Measurements from ENCODE around the gene ZFP57. TPM values are rescaled to one million over a fixed set of nuclear protein-coding genes. Genes with fewer than 3 reads are reported as not detected.

ZFP57 gene
- under 0.01 and 4.2 TPM in 2 replicates for total RNA-seq

DNA sequence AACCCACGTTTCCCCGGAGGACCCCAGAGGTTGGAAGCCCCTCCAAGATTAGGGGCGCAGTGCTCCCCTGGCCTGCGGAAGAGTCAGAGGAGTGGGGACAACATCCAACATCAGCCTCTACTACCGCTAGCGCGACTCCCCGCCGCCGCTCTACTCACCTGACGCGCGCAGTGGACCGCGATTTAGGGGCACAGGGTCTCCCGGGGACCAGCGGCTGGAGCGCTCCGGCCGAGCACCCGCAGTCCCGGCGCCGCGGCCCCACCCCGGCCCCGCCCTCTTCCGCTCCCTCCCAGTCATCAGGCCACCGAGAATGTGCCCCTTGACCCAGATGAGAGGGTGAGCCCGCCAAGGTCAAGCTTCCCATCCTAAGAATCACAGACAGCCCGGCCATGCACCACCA, at the start of gene ZFP57:
Gene ZFP57, minus strand, starts transcription at position 249 of the 400 bp plus-strand sequence. CDS start 4,149 bp downstream, outside the sequence.

DNA sequence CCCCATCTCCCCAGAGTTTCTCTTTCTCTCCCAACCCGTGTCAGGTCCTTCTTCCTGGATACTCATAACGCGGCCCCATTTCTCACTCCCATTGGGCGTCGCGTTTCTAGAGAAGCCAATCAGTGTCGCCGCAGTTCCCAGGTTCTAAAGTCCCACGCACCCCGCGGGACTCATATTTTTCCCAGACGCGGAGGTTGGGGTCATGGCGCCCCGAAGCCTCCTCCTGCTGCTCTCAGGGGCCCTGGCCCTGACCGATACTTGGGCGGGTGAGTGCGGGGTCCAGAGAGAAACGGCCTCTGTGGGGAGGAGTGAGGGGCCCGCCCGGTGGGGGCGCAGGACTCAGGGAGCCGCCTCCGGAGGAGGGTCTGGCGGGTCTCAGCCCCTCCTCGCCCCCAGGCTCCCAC, 42.3 kb upstream of the ZFP57 start, which contains the start of gene HLA-F:
Gene HLA-F, plus strand, starts transcription at position 173 of the 404 bp plus-strand sequence. Its CDS starts 30 bp downstream, at position 203.

DNA sequence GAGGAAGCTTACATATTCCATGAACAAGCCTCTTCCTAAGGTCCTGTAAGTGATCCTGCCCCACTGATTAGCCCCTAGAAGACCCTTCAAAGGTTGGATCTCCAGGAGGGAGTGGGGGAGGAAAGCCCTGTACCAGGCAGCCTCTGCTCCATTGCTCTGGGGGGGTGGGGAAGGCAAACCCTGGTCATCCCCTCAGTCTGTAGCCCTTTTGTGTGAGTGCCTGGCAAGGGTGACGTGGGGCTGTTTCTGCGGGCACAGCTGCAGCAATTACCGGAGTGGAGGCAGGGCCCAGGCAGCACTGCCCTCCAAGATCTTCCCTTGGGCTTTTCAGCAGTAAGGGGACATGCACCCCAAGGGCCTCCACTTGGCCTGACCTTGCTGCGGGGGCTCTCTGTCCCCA, 24.2 kb downstream of the ZFP57 start, which contains the start of gene MOG:
Gene MOG, plus strand, starts transcription at position 295 of the 400 bp plus-strand sequence. CDS start 118 bp downstream, outside the sequence.

DNA sequence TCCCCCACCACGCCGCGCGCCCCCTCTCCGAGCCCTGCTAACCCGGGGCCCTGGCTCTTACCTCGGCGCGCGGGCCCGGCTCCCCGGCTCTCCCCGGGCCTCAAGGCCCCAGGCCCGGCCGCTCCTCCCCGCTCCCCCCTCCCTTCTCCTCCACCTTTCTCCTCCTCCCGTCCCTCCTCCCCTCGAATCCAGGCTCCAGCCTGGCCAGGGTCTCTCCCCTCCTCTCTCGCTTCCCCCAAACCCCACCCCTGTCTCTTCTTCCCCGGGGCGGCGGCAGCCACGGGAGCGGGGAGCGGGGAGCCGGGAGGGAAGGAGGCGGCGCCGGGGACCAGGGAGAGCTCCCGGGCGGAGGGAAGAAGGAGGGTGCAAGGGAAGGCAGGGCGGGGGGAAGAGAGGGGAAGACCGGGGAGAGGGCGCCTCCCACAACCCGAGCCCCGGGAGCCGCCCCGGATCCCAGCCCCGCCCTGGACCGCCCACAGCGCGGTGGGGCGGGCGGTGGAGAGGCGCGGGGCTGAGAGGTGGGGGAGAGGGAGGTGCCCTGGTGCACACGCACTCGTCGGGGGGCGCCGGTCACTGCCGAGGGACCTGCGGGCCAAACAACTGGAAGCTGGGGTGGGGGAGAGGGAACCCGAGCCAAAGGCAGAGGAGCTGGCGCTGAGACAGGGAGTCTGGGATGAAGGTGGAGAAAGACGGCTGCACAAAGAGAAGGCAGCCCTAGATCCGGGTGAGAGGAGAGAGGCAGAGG, 48.0 kb downstream of the ZFP57 start, which contains the start of gene GABBR1:
Gene GABBR1, minus strand, starts transcription at position 395 of the 745 bp plus-strand sequence. CDS start 798 bp downstream, outside the sequence.

Other genes with a start within 250 kb of the ZFP57 start
- gene OR10C1, start 241.8 kb downstream of the ZFP57 start, total RNA-seq: not detected in 2 replicates
- gene OR11A1, start 224.1 kb downstream of the ZFP57 start, total RNA-seq: not detected in 2 replicates
- not detected in 2 replicates for gene OR2H1, start 224.0 kb downstream of the ZFP57 start, total RNA-seq
- not detected in 2 replicates for gene MAS1L, start 193.2 kb downstream of the ZFP57 start, total RNA-seq
- not detected in 2 replicates for gene UBD, start 121.4 kb downstream of the ZFP57 start, total RNA-seq
- gene OR2H2, start 96.0 kb downstream of the ZFP57 start, total RNA-seq: not detected in 2 replicates
- 6.2 and 13.0 TPM in 2 replicates for gene GABBR1, start 48.0 kb downstream of the ZFP57 start, total RNA-seq
- not detected in 2 replicates for gene MOG, start 24.1 kb downstream of the ZFP57 start, total RNA-seq
- 12.5 and 14.0 TPM in 2 replicates for gene HLA-F, start 42.3 kb upstream of the ZFP57 start, total RNA-seq
- gene HLA-G, start 146.7 kb upstream of the ZFP57 start, total RNA-seq: 2.9 and 9.9 TPM in 2 replicates

Measured in nasal cavity respiratory epithelium epithelial cell of viscerocranial mucosa (primary cell).